Ishikawa (cell line): Measurements from ENCODE around the gene NRXN3.

Source experiments
- CEBPB ChIP-seq: IDR thresholded peaks from 2 replicates; pipeline ENCODE4 v1.6.1; 2012
- CREB1 ChIP-seq: IDR thresholded peaks from 2 replicates; pipeline ENCODE4 v1.6.1; 2012; ENCODE audit warnings: low read depth
- EGR1 ChIP-seq: IDR thresholded peaks from 2 replicates; pipeline ENCODE4 v1.6.1; 2012
- EP300 ChIP-seq: IDR thresholded peaks from 2 replicates; pipeline ENCODE4 v1.6.1; 2012; ENCODE audit warnings: borderline replicate concordance
- FOXM1 ChIP-seq: IDR thresholded peaks from 2 replicates; pipeline ENCODE4 v1.6.1; 2012; ENCODE audit warnings: low read depth, borderline replicate concordance
- MAX ChIP-seq: IDR thresholded peaks from 2 replicates; pipeline ENCODE4 v1.6.1; 2012
- NFIC ChIP-seq: IDR thresholded peaks from 2 replicates; pipeline ENCODE4 v1.6.1; 2012
- RAD21 ChIP-seq: IDR thresholded peaks from 2 replicates; pipeline ENCODE4 v1.6.1; 2012; ENCODE audit warnings: low read depth
- TAF1 ChIP-seq: IDR thresholded peaks from 2 replicates; pipeline ENCODE4 v1.6.1; 2012; ENCODE audit warnings: low read depth, mild to moderate bottlenecking
- TCF12 ChIP-seq: IDR thresholded peaks from 2 replicates; pipeline ENCODE4 v1.6.1; 2012; ENCODE audit warnings: low read depth
- TEAD4 ChIP-seq: IDR thresholded peaks from 2 replicates; pipeline ENCODE4 v1.6.1; 2012
- USF1 ChIP-seq: IDR thresholded peaks from 2 replicates; pipeline ENCODE4 v1.6.1; 2012
- YY1 ChIP-seq: IDR thresholded peaks from 2 replicates; pipeline ENCODE4 v1.6.1; 2012; ENCODE audit warnings: low read depth
- ZBTB7A ChIP-seq: IDR thresholded peaks from 2 replicates; pipeline ENCODE4 v1.6.1; 2012; ENCODE audit warnings: low read depth
- TF ChIP-seq, protein P1 (sequence below): IDR thresholded peaks from 2 replicates; pipeline ENCODE4 v1.6.1; 2012; ENCODE audit warnings: low read depth, mild to moderate bottlenecking

The NRXN3 gene

DNA sequence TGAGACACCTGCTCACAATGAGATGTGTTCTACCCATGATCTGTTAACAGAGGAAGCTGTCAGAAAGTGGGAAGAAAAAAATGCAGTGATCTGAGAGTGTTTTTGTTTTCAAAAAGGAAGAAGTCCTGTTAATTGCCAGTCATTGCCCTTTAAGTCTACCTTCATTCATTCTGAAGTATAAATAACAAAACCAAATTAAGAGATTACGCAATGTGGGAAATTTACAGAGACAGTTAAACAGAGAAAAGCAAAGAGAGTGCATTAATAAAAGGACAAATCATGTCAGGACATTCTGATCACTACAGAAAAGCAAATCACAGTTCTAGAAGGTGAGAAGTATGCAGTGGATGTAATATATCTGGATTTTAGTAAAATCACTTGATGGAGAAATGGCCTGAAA lies 154.2 kb downstream of the NRXN3 start:
- TF ChIP-seq TAF1: no peak
- no peak for TF ChIP-seq FOXM1
- TF ChIP-seq ZBTB7A: no peak
- TF ChIP-seq, protein P1, sequence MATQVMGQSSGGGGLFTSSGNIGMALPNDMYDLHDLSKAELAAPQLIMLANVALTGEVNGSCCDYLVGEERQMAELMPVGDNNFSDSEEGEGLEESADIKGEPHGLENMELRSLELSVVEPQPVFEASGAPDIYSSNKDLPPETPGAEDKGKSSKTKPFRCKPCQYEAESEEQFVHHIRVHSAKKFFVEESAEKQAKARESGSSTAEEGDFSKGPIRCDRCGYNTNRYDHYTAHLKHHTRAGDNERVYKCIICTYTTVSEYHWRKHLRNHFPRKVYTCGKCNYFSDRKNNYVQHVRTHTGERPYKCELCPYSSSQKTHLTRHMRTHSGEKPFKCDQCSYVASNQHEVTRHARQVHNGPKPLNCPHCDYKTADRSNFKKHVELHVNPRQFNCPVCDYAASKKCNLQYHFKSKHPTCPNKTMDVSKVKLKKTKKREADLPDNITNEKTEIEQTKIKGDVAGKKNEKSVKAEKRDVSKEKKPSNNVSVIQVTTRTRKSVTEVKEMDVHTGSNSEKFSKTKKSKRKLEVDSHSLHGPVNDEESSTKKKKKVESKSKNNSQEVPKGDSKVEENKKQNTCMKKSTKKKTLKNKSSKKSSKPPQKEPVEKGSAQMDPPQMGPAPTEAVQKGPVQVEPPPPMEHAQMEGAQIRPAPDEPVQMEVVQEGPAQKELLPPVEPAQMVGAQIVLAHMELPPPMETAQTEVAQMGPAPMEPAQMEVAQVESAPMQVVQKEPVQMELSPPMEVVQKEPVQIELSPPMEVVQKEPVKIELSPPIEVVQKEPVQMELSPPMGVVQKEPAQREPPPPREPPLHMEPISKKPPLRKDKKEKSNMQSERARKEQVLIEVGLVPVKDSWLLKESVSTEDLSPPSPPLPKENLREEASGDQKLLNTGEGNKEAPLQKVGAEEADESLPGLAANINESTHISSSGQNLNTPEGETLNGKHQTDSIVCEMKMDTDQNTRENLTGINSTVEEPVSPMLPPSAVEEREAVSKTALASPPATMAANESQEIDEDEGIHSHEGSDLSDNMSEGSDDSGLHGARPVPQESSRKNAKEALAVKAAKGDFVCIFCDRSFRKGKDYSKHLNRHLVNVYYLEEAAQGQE: no peak
- TF ChIP-seq USF1: no peak
- TF ChIP-seq CREB1: no peak
- no peak for TF ChIP-seq TCF12
- TF ChIP-seq EGR1: no peak
- TF ChIP-seq TEAD4: no peak
- no peak for TF ChIP-seq EP300
- no peak for TF ChIP-seq YY1
- no peak for TF ChIP-seq MAX

GRCh38 chr14:78325911-78326310 lies 155.7 kb downstream of the NRXN3 start:
- TF ChIP-seq USF1 (no peak), ZBTB7A (no peak), CEBPB (no peak), EGR1 (no peak), RAD21 (no peak), YY1 (no peak), FOXM1 (no peak), EP300 (no peak), NFIC (no peak), MAX (no peak), TCF12 (no peak), TEAD4 (no peak), TAF1 (no peak), CREB1 (no peak)
- TF ChIP-seq, protein P1: no peak

DNA sequence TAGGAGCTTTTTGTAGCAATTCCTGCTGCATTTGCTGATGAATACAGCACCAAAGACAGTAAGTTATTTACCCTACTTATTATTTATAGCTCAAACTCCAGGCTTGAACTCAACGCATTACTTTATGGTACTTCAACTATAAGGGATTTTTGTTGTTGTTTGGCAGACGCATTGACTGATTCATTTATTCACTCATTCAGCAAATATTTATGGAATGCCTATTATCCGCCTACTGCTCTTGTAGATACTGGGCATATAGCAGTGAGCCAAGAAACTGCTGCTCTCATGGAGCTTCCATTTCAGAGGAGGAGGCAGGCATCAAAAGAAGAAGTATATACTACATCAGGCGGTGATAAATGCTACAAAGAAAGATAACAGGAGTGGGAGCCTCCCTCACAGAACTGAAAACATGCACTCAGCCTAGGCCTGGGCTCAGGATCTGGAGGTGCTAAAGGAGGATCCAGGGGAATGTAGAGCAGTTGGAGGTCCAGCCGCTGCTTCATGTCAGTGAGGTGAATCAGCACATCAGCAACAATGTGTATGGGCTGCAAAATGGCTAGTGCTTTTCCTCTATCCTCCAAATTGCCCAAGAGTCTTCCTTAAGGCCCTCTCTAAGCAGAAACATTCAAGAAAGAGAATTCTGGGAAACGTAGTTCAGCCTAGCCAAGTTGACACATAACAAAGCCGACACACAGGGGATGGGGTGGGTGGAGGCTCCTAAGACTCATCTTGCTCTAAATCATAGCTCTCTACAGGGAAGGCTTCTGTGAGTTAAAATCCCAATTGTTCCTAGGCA lies 157.5 kb downstream of the NRXN3 start:
- TF ChIP-seq TEAD4 (no peak), NFIC (no peak), CREB1 (no peak), USF1 (no peak), CEBPB (no peak), EGR1 (no peak), RAD21 (no peak), TCF12 (no peak), TAF1 (no peak), FOXM1 (no peak), YY1 (no peak), MAX (no peak), ZBTB7A (no peak), EP300 (no peak)
- TF ChIP-seq, protein P1: no peak
